Esophagus mucosa (tissue), 1 donor: ENCODE results near the gene TAPT1. TPM values are rescaled to one million over a fixed set of nuclear protein-coding genes. Genes with fewer than 3 reads are reported as not detected.
"Not testable (repeated sequence)": the region's sequence is repeated elsewhere in the genome, so short reads cannot be mapped to it uniquely, and the experiment has no call there.

Experiments
- ATAC-seq: fragments of 200-7000 bp; cut with Tn5 transposase; one replicate; pipeline ENCODE4 v1.9.1; 2020
- total RNA-seq: library from RNA; stranded (reverse); gene quantifications from one replicate; pipeline ENCODE4 v1.2.4, GENCODE V29; 2023
- donor health status: DM: yes; HTN: yes; CAD: no.

TAPT1 gene
- total RNA-seq, 1 donor from 2014 or later = 12.9 TPM

- no peak for ATAC-seq
Measured at GRCh38 chr4:16207409-16207808, 18.9 kb downstream of the TAPT1 start.

DNA sequence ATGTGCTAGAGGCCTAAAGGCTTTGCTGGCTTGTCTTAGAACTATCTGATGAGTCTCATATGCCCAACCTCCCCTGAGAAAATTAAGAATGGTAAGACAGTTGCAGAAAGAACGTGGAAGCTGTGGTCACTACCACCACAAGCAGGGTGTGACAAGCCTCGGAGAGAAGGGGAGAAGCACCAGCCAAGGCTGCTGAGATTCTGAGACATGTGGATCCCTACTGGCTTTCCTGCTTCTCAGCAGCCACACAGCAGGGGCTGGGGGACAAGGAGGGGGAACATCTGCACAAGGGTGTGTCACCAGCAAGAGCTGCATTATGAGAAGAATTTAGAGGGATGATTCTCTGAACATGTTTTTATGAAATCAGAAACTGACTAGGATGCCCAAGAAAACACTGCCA lies 19.4 kb downstream of the TAPT1 start:
- ATAC-seq = no peak

DNA sequence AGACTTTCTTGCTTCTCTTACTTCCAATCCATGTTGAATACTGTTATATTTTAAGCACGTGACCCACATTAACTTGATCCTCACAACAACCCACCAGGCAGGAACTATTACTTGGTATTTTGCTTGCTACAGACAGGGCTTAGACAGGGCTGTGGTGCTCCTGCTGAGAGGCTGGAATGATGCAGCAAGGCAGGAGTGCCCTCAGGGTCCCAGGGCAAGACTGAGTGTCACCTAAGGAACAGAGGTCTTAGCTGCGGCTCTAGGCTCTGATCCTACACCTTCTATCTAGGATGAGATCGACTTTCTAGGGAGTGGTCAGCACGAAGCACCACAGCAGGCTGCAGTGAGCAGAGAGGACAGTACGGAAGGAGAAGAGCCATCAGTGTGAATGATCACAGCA lies 20.0 kb downstream of the TAPT1 start:
- ATAC-seq = no peak

DNA sequence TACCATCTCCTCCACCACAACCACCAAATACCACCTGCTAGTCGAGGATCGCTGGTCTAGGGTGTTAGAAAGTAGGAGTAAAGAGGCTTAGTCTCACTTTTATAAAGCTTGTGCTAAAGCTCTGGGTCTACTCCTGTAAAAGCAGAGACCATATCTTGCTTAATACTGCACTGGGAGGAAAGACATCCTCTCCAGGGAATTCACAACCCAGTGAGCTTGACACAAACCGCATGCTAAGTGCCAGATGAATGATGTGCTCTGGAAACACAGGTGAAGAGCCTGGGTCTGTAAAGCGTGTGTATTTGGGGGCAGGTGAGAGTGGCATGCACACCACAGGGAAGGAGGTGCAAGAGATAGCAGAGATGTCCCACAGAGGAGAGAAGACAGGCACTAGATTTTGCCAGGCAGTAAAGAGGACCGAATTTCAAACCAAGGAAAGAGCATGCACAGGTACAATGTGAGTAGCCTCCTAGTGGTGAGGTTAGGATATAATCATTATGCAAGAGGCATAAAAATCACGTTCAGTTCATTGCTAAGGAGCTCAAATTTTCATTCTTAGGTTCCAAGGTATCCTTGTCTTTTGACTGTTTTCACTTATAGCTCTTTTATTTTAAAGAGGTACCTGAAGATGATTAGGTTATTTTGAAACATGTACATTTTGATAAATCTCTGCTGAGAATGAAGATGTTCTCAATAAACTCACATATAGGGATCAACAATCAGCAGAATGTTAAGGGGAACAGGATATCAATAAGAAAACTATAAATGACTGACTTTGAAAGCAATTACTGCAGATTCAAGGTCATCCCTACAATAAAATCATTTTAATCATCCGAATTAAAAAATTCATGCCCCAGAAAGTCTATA lies 20.7 kb downstream of the TAPT1 start:
- ATAC-seq = peak; percentile 72

GRCh38 chr4:16204505-16204904 lies 21.8 kb downstream of the TAPT1 start:
- ATAC-seq = no peak

DNA sequence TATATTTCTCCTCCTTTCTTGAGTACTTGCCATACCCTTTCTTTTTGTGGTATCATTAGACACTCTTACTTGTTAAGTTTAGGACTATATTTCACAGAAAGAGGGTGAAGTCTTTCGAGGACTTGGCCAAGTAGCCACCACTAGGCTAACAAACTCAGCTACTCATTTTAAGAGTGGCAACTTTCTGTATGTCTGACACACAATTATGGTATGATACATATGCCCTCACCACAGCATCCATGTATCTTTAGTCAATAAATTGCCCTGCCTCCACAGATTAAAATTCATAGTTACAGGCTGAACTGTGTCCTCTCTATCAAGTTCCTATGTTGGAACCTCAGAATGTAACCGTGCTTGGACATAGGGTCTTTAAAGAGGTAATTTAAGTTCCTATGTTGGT lies 23.2 kb downstream of the TAPT1 start:
- no peak for ATAC-seq

- ATAC-seq = no peak
Measured at GRCh38 chr4:16202598-16202997, 23.7 kb downstream of the TAPT1 start.

DNA sequence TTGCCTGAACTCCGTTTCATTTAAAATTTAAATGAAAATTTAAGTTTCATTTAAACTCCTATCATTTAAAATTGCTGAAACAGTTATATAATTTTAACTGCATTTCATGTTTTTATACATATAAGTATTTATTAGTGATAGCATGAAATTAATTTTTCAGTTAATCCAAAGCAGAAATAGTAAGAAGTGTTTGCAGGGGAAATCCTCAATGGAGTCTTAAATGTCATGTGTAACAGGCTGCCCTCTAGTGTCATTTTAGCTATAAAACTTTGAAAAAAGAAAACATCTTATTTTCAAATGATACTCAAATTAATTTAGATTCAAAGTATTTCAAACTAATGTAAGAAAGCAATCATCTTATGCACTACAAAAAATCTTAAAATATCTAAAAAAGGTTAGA lies 27.2 kb downstream of the TAPT1 start:
- no peak for ATAC-seq

DNA sequence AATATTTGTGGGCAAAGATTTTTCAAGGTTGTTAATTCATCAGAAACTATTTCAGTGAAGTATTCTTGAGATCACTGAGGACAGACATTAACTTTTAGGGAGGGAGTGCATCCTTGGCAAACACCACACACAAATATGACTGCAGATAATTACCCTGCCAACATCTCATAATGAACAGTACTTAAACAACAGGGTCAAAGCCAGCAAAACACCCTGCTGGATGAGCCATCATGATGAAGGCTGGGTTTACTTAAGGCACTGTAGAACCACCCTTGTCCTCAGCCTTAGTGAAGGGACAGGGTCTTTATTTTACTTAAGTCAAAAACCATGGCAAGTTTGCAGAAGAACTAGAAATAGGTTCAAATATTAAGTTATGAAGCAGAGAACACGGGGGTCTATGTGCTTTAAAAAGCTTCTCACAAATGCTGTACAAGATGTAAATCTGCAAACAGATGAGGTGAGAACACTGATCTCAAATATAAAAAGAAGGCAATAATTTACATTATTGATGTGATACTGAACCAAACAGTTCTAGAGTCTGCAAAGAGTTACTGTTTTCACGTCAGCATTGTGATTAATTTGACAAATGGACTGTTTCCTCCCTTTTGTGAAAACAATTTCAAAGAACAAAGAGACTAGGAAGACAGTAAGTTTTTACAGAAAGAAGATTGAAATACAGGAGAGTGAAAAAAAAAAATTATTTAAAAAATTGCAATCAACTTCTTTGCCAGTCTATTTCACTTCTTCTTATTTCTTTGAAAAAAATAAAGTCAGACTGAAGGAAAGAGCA lies 28.2 kb downstream of the TAPT1 start:
- no peak for ATAC-seq

DNA sequence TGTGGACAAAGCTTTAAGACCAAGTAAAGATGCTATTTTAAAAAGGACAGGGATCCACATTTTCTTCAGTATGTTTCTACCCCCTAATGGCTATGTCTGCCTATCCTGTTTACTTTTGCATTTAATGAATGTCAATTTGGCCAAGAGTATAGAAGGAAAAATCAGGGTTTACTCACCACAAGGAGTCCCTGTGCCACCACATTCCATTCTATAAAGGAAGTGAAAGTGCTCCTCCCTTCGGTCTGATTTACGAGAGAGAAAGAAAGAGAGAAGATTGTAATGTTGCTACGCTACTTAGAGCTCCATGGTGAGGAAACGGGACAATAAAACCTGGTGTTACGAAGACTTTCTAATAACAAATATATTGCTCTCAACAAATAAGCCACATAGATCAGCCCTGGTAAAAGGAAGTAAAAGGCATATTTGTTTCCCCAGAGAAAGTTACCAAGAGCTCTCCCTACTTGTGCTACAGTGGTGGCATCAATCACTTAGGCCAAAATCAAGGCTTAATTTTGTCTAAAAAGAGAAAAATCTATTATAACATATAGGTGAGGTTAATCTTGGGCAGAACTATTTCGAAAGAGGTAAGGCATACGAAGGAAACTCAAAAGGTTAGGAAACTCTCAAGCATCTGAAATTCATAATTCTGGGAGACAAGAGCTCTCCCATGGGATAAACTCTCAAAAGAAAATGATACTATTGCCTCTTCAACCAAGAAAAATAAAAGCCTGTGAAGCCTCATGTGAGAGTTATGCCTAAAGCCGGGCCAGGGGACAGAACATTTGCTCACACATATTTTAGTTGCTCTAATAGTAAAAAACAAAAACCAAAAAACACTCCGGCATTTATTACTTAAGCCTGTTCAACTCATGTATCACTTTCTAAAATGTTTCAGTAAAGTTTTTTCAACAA lies 29.5 kb downstream of the TAPT1 start:
- ATAC-seq = peak; percentile 92

DNA sequence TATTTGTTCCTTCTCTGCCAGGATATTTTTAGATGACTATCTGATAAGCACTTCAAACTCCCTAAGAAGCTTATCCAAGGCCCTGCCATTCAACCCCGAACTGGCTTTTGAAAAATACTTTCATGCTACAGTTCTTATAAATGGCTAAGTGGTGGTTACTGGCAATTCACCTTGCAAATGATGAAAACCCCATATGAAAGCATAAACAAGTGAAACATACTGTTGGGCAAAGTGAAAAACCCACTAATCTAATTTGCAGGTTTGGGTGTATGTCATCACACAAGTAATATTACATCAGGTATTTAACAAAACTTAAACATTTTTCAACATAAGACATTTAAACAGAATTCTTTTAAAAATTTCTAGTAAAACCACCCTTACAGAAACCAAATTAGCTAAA lies 31.1 kb downstream of the TAPT1 start:
- no peak for ATAC-seq

DNA sequence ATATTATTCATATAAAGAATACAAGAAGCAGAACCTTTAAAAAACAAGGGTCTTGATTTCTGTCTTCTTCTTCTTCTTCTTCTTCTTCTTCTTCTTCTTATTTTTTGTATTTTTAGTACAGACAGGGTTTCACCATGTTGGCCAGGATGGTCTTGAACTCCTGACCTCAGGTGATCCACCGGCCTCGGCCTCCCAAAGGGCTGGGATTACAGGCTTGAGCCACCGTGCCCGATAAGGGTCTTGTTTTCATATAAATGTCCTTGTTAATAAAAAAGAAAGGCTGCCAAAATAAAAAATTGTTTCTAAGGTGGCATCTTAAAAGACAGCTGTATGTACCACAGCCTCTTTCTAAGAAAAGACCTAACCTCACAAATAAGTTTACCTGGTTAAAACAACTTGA lies 31.5 kb downstream of the TAPT1 start:
- not testable (repeated sequence) for ATAC-seq

DNA sequence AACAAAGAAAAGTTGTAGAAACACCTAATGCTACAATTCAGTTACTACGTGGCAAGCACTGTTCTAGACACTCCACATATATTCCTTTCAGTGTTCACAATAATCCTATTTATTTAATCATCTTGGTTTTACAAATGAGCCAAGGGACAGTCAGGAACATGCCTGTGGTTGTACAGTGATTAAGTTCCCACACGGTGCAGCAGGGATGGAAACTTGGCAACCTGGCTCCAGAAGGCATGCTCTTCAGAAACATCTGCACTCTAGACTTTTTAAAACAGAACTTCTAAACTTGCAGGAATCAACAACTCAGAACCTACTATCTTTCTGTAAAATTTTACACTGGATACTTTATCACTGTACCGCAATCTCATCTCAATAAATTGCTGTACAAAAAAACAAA lies 32.1 kb downstream of the TAPT1 start:
- no peak for ATAC-seq

- ATAC-seq = no peak
Measured at GRCh38 chr4:16192631-16193518, 33.4 kb downstream of the TAPT1 start.

GRCh38 chr4:16192057-16192456 lies 34.2 kb downstream of the TAPT1 start:
- ATAC-seq = no peak

DNA sequence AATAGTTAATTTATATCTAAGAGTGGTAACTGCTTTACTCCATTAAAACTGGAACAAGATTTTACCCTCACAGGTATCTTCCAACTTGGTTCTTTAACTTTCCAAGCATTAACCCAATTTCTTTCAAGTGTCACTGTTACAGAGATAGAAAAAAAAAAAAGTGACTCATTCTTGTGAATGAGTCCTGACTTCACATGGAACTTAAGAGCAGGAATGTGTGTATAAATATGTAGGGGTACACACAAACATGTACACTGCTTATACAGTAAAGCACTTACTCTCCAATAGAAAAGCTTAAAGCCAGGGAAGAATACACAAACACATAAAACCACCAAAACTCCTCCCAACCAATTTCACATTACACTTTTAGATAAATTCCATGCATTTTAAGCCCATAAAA lies 38.8 kb downstream of the TAPT1 start:
- no peak for ATAC-seq

DNA sequence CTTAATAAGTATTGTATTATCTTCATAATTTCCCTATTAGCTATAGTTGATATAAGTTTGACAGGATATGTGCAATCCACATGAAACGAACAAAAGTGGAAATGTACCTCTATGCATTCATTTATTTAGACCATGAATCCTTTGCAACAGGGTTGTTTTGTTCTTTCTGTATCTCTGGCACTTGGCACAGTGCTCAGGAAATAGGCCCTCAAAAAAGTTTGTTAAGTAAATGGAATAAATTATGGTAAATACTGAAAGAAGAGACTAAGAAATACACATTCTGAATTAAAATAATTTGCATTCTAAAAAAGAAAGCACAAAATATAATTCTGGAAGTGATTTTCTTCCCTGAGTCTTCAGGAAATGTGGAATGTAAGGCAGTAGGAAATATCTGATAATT lies 39.3 kb downstream of the TAPT1 start:
- no peak for ATAC-seq

GRCh38 chr4:16183604-16184003 lies 42.7 kb downstream of the TAPT1 start:
- no peak for ATAC-seq

DNA sequence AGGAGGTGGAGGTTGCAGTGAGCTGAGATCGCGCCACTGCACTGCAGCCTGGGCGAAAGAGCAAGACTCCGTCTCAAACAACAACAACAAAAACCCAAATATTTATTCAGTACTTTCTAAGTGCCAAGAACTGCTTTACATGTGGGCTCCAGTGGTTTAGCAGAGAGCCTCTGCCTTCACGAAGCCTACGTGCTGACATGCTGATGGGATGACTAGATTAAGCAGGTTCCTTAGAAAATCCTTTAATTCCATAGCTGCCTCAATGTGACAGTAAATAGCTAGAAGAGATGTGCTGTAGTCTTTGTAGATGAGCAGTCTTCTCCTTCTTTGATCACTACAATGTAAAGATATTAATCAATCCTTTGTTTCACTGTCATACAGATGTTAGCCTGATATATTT lies 49.6 kb downstream of the TAPT1 start:
- no peak for ATAC-seq

DNA sequence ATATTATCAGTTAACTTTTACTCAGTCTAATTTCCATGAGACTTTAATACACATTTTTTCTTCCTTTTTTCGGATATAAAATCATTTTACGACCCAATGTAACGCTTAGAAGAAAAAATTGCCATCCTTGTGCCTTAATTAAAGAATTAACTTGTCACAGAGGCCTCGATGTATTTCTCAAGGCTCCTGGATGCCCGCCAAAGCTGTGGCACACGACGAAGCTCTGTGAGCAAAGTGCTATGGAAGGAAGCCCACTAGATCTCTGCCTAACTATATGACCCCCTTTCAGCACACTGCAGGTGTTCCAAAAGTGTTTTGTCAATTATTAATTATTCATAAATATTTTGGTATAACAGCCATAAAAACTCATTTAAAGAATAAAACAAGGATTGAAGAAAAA lies 54.4 kb downstream of the TAPT1 start:
- ATAC-seq = no peak

DNA sequence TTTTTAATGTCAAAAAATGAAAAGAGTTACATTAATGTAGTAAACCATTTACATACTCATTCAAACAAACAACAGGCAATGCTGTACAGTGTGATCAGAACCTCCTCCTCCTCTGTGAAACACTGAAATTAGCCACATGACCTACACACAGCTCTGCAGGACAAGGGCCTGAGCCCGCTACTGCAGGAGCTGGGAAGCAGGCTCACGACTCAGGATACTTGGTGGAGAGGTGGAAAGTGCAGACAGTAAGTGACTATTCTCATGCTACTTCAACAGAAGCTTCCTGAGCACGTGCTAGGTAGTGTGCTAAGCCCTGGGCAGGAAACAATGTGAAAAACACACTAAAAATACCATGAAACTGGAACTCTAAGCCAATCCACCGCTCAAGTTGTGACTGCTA lies 56.8 kb downstream of the TAPT1 start:
- ATAC-seq = no peak
